ENCODE results near the gene OSBPL10. TPM values are rescaled to one million over a fixed set of nuclear protein-coding genes. Genes with fewer than 3 reads are reported as not detected.

Gene OSBPL10
- total and polyA plus RNA-seq, 7 donors, result 0.75 to 4.6 (median 2.3) TPM

- no peak for TF ChIP-seq CTCF (IDR thresholded peaks at IDR 0.05)
- Histone ChIP-seq H3K27me3 (ENCODE audit: insufficient read depth in 3 of 3, low read length in 2 of 3) (no peaks in the 10 kb centered on the region), H3K4me1 (no peaks in the 10 kb centered on the region), H3K27ac (no peak overlapping the region), H3K4me3 (no peak overlapping the region), H3K9me3 (no peaks in the 10 kb centered on the region), H3K36me3 (ENCODE audit: insufficient read depth in 1 of 2, low read depth in 1 of 2) (no peaks in the 10 kb centered on the region)
- WGBS, 3 donors, result 82 to 85% (median 82%) methylated on average over 10 of the region's 10 CpGs
- DNase-seq (no peak), ATAC-seq (no peak)
- intact Hi-C loops (cut with DNase I), result no loop called here
Observed at GRCh38 chr3:31817411-31817966, 163.6 kb downstream of the OSBPL10 start.

- 43 to 45% (median 43%) methylated on average over 11 of the region's 11 CpGs for WGBS, 3 donors
- ATAC-seq (no peak), DNase-seq (no peak)
- Histone ChIP-seq H3K9me3 (no peaks in the 10 kb centered on the region), H3K27me3 (ENCODE audit: insufficient read depth in 3 of 3, low read length in 2 of 3) (no peaks in the 10 kb centered on the region), H3K4me1 (no peaks in the 10 kb centered on the region), H3K36me3 (ENCODE audit: insufficient read depth in 1 of 2, low read depth in 1 of 2) (no peaks in the 10 kb centered on the region), H3K27ac (no peak overlapping the region), H3K4me3 (no peak overlapping the region)
- intact Hi-C loops (cut with DNase I), result no loop called here
- no peak for TF ChIP-seq CTCF (IDR thresholded peaks at IDR 0.05)
Observed at GRCh38 chr3:31815631-31816440, 165.2 kb downstream of the OSBPL10 start.

- H3K27me3 ChIP-seq (ENCODE audit: insufficient read depth in 3 of 3, low read length in 2 of 3), result no peaks in the 10 kb centered on the region
- ATAC-seq, result no peak
- no peak for DNase-seq
- no peak overlapping the region for H3K27ac ChIP-seq
- intact Hi-C loops (cut with DNase I), result no loop called here
- H3K4me3 ChIP-seq, result no peak overlapping the region
- no peaks in the 10 kb centered on the region for H3K4me1 ChIP-seq
- H3K9me3 ChIP-seq, result no peaks in the 10 kb centered on the region
- no peak for TF ChIP-seq CTCF (IDR thresholded peaks at IDR 0.05)
- no peaks in the 10 kb centered on the region for H3K36me3 ChIP-seq (ENCODE audit: insufficient read depth in 1 of 2, low read depth in 1 of 2)
- WGBS, 3 donors, result 74 to 92% (median 75%) methylated on average over 4 to 6 of the region's 6 CpGs
Observed at GRCh38 chr3:31815006-31815405, 166.1 kb downstream of the OSBPL10 start.

- Histone ChIP-seq H3K27me3 (ENCODE audit: insufficient read depth in 3 of 3, low read length in 2 of 3) (no peaks in the 10 kb centered on the region), H3K4me1 (no peaks in the 10 kb centered on the region), H3K9me3 (no peaks in the 10 kb centered on the region), H3K36me3 (ENCODE audit: insufficient read depth in 1 of 2, low read depth in 1 of 2) (no peaks in the 10 kb centered on the region), H3K27ac (no peak overlapping the region), H3K4me3 (no peak overlapping the region)
- 87 to 92% (median 88%) methylated on average over 7 of the region's 7 CpGs for WGBS, 3 donors
- TF ChIP-seq CTCF (IDR thresholded peaks at IDR 0.05), result no peak
- intact Hi-C loops (cut with DNase I), result no loop called here
- ATAC-seq (no peak), DNase-seq (no peak)
Observed at GRCh38 chr3:31813686-31814085, 167.4 kb downstream of the OSBPL10 start.

Measured in psoas muscle (tissue), 8 donors.